Nephron (organoid): Measurements from ENCODE around the gene ACVR1.
A peak's percentile ranks its signal among the peaks of the same experiment; 100 is the strongest.

Experiments
- H3K27ac Mint-ChIP-seq, 3 experiments: 2 replicates each; pipeline ENCODE4 v1.8.0; 2020; ENCODE audit warnings: mixed read lengths in 3 of 3, mild to moderate bottlenecking in 2 of 3, moderate library complexity in 1 of 3
- H3K27me3 Mint-ChIP-seq: 2 replicates; pipeline ENCODE4 v1.8.0; 2021; ENCODE audit warnings: low read depth, mild to moderate bottlenecking, moderate library complexity, mixed read lengths
- H3K36me3 Mint-ChIP-seq: 2 replicates; pipeline ENCODE4 v1.8.0; 2020; ENCODE audit warnings: low read depth, mixed read lengths
- H3K4me1 Mint-ChIP-seq: 2 replicates; pipeline ENCODE4 v1.8.0; 2020; ENCODE audit warnings: mixed read lengths
- H3K4me3 Mint-ChIP-seq, 3 experiments: 2 replicates each; pipeline ENCODE4 v1.8.0; 2020; ENCODE audit warnings: mild to moderate bottlenecking in 3 of 3, mixed read lengths in 3 of 3, moderate library complexity in 2 of 3
- H3K9me3 Mint-ChIP-seq: 2 replicates; pipeline ENCODE4 v1.8.0; 2020; ENCODE audit warnings: mixed read lengths
- CTCF ChIP-seq, 3 experiments: fragments of 200-600 bp; sonication (generic); IDR thresholded peaks; one replicate each; pipeline ENCODE4 v1.5.0; 2021; ENCODE audit warnings: antibody characterized with exemption in 3 of 3; ENCODE audit not compliant: unreplicated experiment in 3 of 3

Gene ACVR1

GRCh38 chr2:157876066-157876785, at the start of gene ACVR1:
ACVR1 (minus strand) TSS chr2:157876330; CDS start chr2:157799493, 76,837 bp downstream.
- TF ChIP-seq CTCF (IDR thresholded peaks at IDR 0.05; ENCODE audit: unreplicated experiment in 3 of 3): no peak
- Mint-ChIP-seq H3K9me3 (no peaks in the 10 kb centered on the region), H3K4me3 (peak within 1 kb of the TSS; percentile 98 to 100 (median 100))

GRCh38 chr2:157925071-157925470, 48.9 kb upstream of the ACVR1 start:
- Mint-ChIP-seq H3K4me3 (no peak overlapping the region), H3K27me3 (peaks cover 4% of the 10 kb centered on the region), H3K4me1 (no peaks in the 10 kb centered on the region), H3K27ac (no peak overlapping the region), H3K36me3 (no peaks in the 10 kb centered on the region), H3K9me3 (no peaks in the 10 kb centered on the region)
- TF ChIP-seq CTCF (IDR thresholded peaks at IDR 0.05; ENCODE audit: unreplicated experiment in 3 of 3): no peak

More at GRCh38 chr2:157876066-157876785, at the start of gene ACVR1:
- Mint-ChIP-seq H3K36me3 (no peaks in the 10 kb centered on the region), H3K4me1 (peaks cover 37% of the 10 kb centered on the region), H3K27ac (peak within 1 kb of the TSS; percentile 99 to 100 (median 100)), H3K27me3 (no peaks in the 10 kb centered on the region)

- Mint-ChIP-seq H3K36me3 (no peaks in the 10 kb centered on the region), H3K27ac (no peak overlapping the region), H3K4me3 (no peak overlapping the region), H3K27me3 (peaks cover 3% of the 10 kb centered on the region), H3K9me3 (no peaks in the 10 kb centered on the region), H3K4me1 (no peaks in the 10 kb centered on the region)
- no peak for TF ChIP-seq CTCF (IDR thresholded peaks at IDR 0.05; ENCODE audit: unreplicated experiment in 3 of 3)
These were observed 47.6 kb upstream of the ACVR1 start for GRCh38 chr2:157923598-157924217.

- no peak for TF ChIP-seq CTCF (IDR thresholded peaks at IDR 0.05; ENCODE audit: unreplicated experiment in 3 of 3)
- Mint-ChIP-seq H3K9me3 (no peaks in the 10 kb centered on the region), H3K4me1 (no peaks in the 10 kb centered on the region), H3K36me3 (no peaks in the 10 kb centered on the region), H3K27ac (no peak overlapping the region), H3K4me3 (no peak overlapping the region), H3K27me3 (peaks cover 3% of the 10 kb centered on the region)
These were observed 46.7 kb upstream of the ACVR1 start for GRCh38 chr2:157922815-157923214.

GRCh38 chr2:157922336-157922735, 46.2 kb upstream of the ACVR1 start:
- Mint-ChIP-seq H3K9me3 (no peaks in the 10 kb centered on the region), H3K27me3 (peaks cover 3% of the 10 kb centered on the region), H3K4me3 (no peak overlapping the region), H3K4me1 (no peaks in the 10 kb centered on the region), H3K36me3 (no peaks in the 10 kb centered on the region), H3K27ac (no peak overlapping the region)
- TF ChIP-seq CTCF (IDR thresholded peaks at IDR 0.05; ENCODE audit: unreplicated experiment in 3 of 3): no peak
